Liver (tissue), 9 donors: ENCODE results near the gene B4GALNT3. TPM values are rescaled to one million over a fixed set of nuclear protein-coding genes. Genes with fewer than 3 reads are reported as not detected.

Experiments used
- DNase-seq: peaks from one replicate; pipeline ENCODE4 v3.0.0-alpha.2; 2017; ENCODE audit warnings: low spot score
- H3K27ac ChIP-seq, 2 donors: one replicate each; pipeline ENCODE4 v1.7.0; 2013; ENCODE audit warnings: inconsistent platforms in 2 of 2, low read length in 2 of 2, control low read depth in 1 of 2, low read depth in 1 of 2, mild to moderate bottlenecking in 1 of 2
- H3K27me3 ChIP-seq, 4 donors: one replicate each; pipeline versions ENCODE4 v1.6.1 to v1.7.0; 2013; ENCODE audit warnings: low read length in 3 of 4, inconsistent platforms in 1 of 4, mild to moderate bottlenecking in 1 of 4, moderate library complexity in 1 of 4; ENCODE audit not compliant: control insufficient read depth in 4 of 4, insufficient read depth in 4 of 4
- H3K36me3 ChIP-seq, 4 donors: one replicate each; pipeline versions ENCODE4 v1.6.1 to v1.7.0; 2013; ENCODE audit warnings: low read length in 3 of 4, mild to moderate bottlenecking in 3 of 4, low read depth in 1 of 4, moderate library complexity in 1 of 4; ENCODE audit not compliant: control insufficient read depth in 4 of 4, insufficient read depth in 3 of 4
- H3K4me1 ChIP-seq, 4 donors: one replicate each; pipeline versions ENCODE4 v1.6.1 to v1.7.0; 2013; ENCODE audit warnings: low read length in 3 of 4, mild to moderate bottlenecking in 3 of 4, moderate library complexity in 1 of 4; ENCODE audit not compliant: control insufficient read depth in 4 of 4, insufficient read depth in 4 of 4
- H3K4me3 ChIP-seq, 3 donors: one replicate each; pipeline versions ENCODE4 v1.6.1 to v1.7.0; 2013; ENCODE audit warnings: low read length in 3 of 3, control low read depth in 1 of 3, low read depth in 1 of 3, mild to moderate bottlenecking in 1 of 3
- H3K9ac ChIP-seq, 2 donors: one replicate each; pipeline ENCODE4 v1.7.0; 2013; ENCODE audit warnings: low read length in 2 of 2, mild to moderate bottlenecking in 2 of 2, moderate library complexity in 2 of 2, control low read depth in 1 of 2, low read depth in 1 of 2
- H3K9me3 ChIP-seq, 4 donors: one replicate each; pipeline versions ENCODE4 v1.6.1 to v1.7.0; 2013; ENCODE audit warnings: low read length in 3 of 4; ENCODE audit not compliant: control insufficient read depth in 4 of 4
- ATF3 ChIP-seq: IDR thresholded peaks from 2 replicates; pipeline ENCODE4 v1.6.1; 2016; ENCODE audit warnings: antibody characterized with exemption
- EGR1 ChIP-seq, 2 donors: IDR thresholded peaks; 2 replicates each; pipeline ENCODE4 v1.6.1; 2016 to 2018; ENCODE audit warnings: antibody characterized with exemption in 2 of 2, low read depth in 2 of 2
- GABPA ChIP-seq, 2 donors: IDR thresholded peaks in 1 of 2; conservative IDR thresholded peaks in 1 of 2; 2 replicates each; pipeline ENCODE4 v1.6.1; 2016; ENCODE audit warnings: antibody characterized with exemption in 2 of 2, mild to moderate bottlenecking in 1 of 2, moderate library complexity in 1 of 2
- HNF4A ChIP-seq, 2 donors: conservative IDR thresholded peaks; 2 replicates each; pipeline ENCODE4 v1.6.1; 2016; ENCODE audit warnings: antibody characterized with exemption in 2 of 2, mild to moderate bottlenecking in 2 of 2
- HNF4G ChIP-seq: IDR thresholded peaks from 2 replicates; pipeline ENCODE4 v1.6.1; 2016; ENCODE audit warnings: antibody characterized with exemption
- JUND ChIP-seq, 2 donors: IDR thresholded peaks; 2 replicates each; pipeline ENCODE4 v1.6.1; 2016; ENCODE audit warnings: antibody characterized with exemption in 2 of 2
- NR2F2 ChIP-seq: IDR thresholded peaks from 2 replicates; pipeline ENCODE4 v1.6.1; 2016; ENCODE audit warnings: antibody characterized with exemption
- RAD21 ChIP-seq, 2 donors: IDR thresholded peaks; 2 replicates each; pipeline ENCODE4 v1.6.1; 2016; ENCODE audit warnings: antibody characterized with exemption in 2 of 2, mild to moderate bottlenecking in 2 of 2
- REST ChIP-seq: IDR thresholded peaks from 2 replicates; pipeline ENCODE4 v1.6.1; 2016; ENCODE audit warnings: antibody characterized with exemption, mild to moderate bottlenecking
- RXRA ChIP-seq, 2 donors: IDR thresholded peaks; 2 replicates each; pipeline ENCODE4 v1.6.1; 2017 to 2018; ENCODE audit warnings: antibody characterized with exemption in 2 of 2, mild to moderate bottlenecking in 1 of 2
- SP1 ChIP-seq: IDR thresholded peaks from 2 replicates; pipeline ENCODE4 v1.6.1; 2018; ENCODE audit warnings: antibody characterized with exemption, mild to moderate bottlenecking
- TAF1 ChIP-seq: conservative IDR thresholded peaks from 2 replicates; pipeline ENCODE4 v1.6.1; 2016; ENCODE audit warnings: antibody characterized with exemption, mild to moderate bottlenecking
- YY1 ChIP-seq: IDR thresholded peaks from 2 replicates; pipeline ENCODE4 v1.6.1; 2016; ENCODE audit warnings: antibody characterized with exemption, mild to moderate bottlenecking
- ZBTB33 ChIP-seq: IDR thresholded peaks from 2 replicates; pipeline ENCODE4 v1.6.1; 2016; ENCODE audit warnings: antibody characterized with exemption
- WGBS: extraction: QIAGEN DNeasy Blood & Tissue Kit; methylation state at CpG from one replicate; pipeline ENCODE4 v1.1.7; 2013; 5-methylcytosine and 5-hydroxymethylcytosine counted together
- polyA plus RNA-seq, 2 donors: library from polyadenylated mRNA; stranded (reverse) in 1 of 2; unstranded in 1 of 2; fragments of 200-250 nt in 1 of 2; fragments of >200 nt in 1 of 2; fragmentation: Nextera tagmentation in 1 of 2; extraction: Ambion mirVana in 1 of 2; gene quantifications; one replicate each; pipeline versions ENCODE4 v1.2.1 to v1.2.3, GENCODE V29; 2013 to 2015
- total RNA-seq, 2 donors: library from RNA; depleted of rRNA; stranded (reverse); fragments of >200 nt; gene quantifications; one replicate each; pipeline ENCODE4 v1.2.3, GENCODE V29; 2014
- TF ChIP-seq, protein P1 (sequence below): IDR thresholded peaks from 2 replicates; pipeline ENCODE4 v1.6.1; 2016; ENCODE audit warnings: antibody characterized with exemption
- TF ChIP-seq, protein P2 (sequence below): fragments of 150-350 bp; IDR thresholded peaks from 2 replicates; pipeline ENCODE4 v1.5.1; 2017; ENCODE audit warnings: improper control_type of control experiment, low read depth, low read length; ENCODE audit not compliant: missing input control
- donor health status: healthy.
- donor health status: healthy.
- donor health status: healthy.
- donor health status: healthy.
- donor health status: healthy.

B4GALNT3 gene
- total and polyA plus RNA-seq, 4 donors, result 0.09 to 0.25 (median 0.14) TPM; not detected in 1

DNA sequence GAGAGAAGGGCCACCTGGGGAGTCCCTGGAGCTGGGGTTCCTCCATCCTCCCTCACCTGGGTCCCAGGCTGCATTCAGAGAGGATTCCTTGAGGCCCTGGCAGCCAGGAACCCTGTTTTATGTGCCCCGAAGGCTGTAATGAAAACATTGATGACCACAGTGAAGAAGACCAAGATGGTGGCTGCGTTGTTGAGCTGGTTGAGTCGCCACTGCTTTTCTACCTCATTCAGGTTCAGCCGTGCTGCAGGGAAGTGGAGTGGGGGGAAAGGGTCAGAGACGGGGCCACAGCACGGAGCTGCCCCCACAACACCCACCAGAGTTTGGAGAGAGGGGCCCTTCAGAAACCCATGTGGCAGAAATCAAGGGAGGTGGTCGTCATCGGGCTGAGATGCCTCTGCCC lies 105.4 kb downstream of the B4GALNT3 start:
- Histone ChIP-seq H3K36me3 (no peaks in the 10 kb centered on the region), H3K4me1 (peaks cover 0 to 4% (median 3%) of the 10 kb centered on the region in 4 donors), H3K9ac (no peak overlapping the region), H3K4me3 (no peak overlapping the region), H3K27ac (no peak overlapping the region), H3K27me3 (no peaks in the 10 kb centered on the region), H3K9me3 (no peaks in the 10 kb centered on the region)
- DNase-seq, result no peak
- TF ChIP-seq, protein P1, sequence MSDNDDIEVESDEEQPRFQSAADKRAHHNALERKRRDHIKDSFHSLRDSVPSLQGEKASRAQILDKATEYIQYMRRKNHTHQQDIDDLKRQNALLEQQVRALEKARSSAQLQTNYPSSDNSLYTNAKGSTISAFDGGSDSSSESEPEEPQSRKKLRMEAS, result no peak
- TF ChIP-seq RXRA (IDR thresholded peaks at IDR 0.05), result no peak
- TF ChIP-seq HNF4A (conservative IDR thresholded peaks at IDR 0.05), result no peak
- TF ChIP-seq NR2F2, result no peak
- TF ChIP-seq RAD21 (IDR thresholded peaks at IDR 0.05), result no peak
- no peak for TF ChIP-seq SP1
- no peak for TF ChIP-seq GABPA (IDR thresholded peaks at IDR 0.05 in 1 of 2, conservative IDR thresholded peaks at IDR 0.05 in 1 of 2)
- no peak for TF ChIP-seq HNF4G
- no peak for TF ChIP-seq YY1
- TF ChIP-seq, protein P2, sequence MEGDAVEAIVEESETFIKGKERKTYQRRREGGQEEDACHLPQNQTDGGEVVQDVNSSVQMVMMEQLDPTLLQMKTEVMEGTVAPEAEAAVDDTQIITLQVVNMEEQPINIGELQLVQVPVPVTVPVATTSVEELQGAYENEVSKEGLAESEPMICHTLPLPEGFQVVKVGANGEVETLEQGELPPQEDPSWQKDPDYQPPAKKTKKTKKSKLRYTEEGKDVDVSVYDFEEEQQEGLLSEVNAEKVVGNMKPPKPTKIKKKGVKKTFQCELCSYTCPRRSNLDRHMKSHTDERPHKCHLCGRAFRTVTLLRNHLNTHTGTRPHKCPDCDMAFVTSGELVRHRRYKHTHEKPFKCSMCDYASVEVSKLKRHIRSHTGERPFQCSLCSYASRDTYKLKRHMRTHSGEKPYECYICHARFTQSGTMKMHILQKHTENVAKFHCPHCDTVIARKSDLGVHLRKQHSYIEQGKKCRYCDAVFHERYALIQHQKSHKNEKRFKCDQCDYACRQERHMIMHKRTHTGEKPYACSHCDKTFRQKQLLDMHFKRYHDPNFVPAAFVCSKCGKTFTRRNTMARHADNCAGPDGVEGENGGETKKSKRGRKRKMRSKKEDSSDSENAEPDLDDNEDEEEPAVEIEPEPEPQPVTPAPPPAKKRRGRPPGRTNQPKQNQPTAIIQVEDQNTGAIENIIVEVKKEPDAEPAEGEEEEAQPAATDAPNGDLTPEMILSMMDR, result no peak
- 95% methylated on average over 8 of the region's 8 CpGs for WGBS

GRCh38 chr12:565589-566105 lies 105.9 kb downstream of the B4GALNT3 start:
- H3K27me3 ChIP-seq, result no peaks in the 10 kb centered on the region
- WGBS, result 96% methylated on average over 21 of the region's 21 CpGs
- H3K36me3 ChIP-seq, result no peaks in the 10 kb centered on the region
- TF ChIP-seq GABPA (IDR thresholded peaks at IDR 0.05 in 1 of 2, conservative IDR thresholded peaks at IDR 0.05 in 1 of 2), result no peak
- no peak for TF ChIP-seq ATF3
- TF ChIP-seq EGR1 (IDR thresholded peaks at IDR 0.05; ENCODE audit: low read depth in 2 of 2), result no peak
- no peak for TF ChIP-seq JUND (IDR thresholded peaks at IDR 0.05)
- TF ChIP-seq TAF1, result no peak
- TF ChIP-seq ZBTB33, result no peak
- no peak for TF ChIP-seq NR2F2
- no peak for TF ChIP-seq RXRA (IDR thresholded peaks at IDR 0.05)
- no peak for TF ChIP-seq REST
- no peak for TF ChIP-seq HNF4A (conservative IDR thresholded peaks at IDR 0.05)
- TF ChIP-seq YY1, result no peak
- no peak for DNase-seq
- no peak overlapping the region for H3K9ac ChIP-seq
- H3K9me3 ChIP-seq, result no peaks in the 10 kb centered on the region
- H3K27ac ChIP-seq, result no peak overlapping the region
- H3K4me1 ChIP-seq, result peaks cover 0 to 9% (median 7%) of the 10 kb centered on the region in 4 donors
- H3K4me3 ChIP-seq, result no peak overlapping the region
